ENCODE data around the gene HOOK2. TPM values are rescaled to one million over a fixed set of nuclear protein-coding genes. Genes with fewer than 3 reads are reported as not detected.

HOOK2 gene
- total and polyA plus RNA-seq, 4 donors = 16.4 to 65.2 (median 32.6) TPM

DNA sequence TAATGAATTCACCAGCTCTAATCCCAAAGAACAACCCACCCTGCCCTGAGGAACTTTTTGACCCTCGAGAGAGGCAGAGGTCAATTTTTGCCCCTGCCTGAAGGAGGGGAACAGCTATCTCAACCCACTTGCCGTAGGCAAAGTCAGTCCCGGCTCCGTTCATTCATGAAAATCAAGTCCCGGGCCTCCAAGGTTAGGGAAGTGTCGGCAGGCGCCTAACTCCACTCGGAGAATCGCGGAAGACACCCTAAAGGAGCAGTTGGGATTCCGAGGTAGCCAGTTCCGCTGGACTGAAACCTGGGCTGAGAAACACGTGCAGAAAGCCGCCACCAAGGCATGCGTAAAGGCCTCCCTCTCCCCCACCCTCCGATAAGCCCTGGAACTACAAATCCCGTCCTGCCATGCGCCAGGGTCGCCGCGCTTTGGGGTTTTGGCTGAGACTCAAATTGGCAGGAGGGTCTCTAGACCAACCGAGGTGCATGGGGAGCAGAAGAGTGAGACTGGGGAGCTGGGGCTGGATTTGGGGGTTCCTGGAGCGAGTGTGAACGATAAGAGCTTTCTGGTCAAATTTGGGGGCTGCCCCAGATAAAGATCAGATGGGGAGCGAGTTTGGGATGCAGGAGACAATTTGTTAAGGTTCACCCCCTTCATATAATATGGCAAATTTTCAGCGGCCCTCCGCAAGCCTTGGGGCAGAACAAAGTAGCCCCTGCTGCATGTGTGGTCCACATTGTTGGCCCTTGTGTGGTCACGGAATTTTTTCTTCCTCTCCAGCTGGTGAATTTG is 51.5 kb downstream of the HOOK2 start, which contains the start of gene TNPO2:
TSS of gene TNPO2 (minus strand) at position 292 of the 786 bp plus-strand sequence. CDS start 2,955 bp downstream, outside the sequence.
- Histone ChIP-seq H3K4me3 (ENCODE audit: low read depth, low read length) (peak within 1 kb of the TSS; percentile 75), H3K27ac (ENCODE audit: low read depth, low read length) (peak within 1 kb of the TSS; percentile 94), H3K36me3 (ENCODE audit: control insufficient read depth, insufficient read depth, low read length) (peaks cover 27% of the 10 kb centered on the region), H3K4me1 (ENCODE audit: control insufficient read depth, insufficient read depth, low read length) (peaks cover 41% of the 10 kb centered on the region), H3K9me3 (ENCODE audit: control insufficient read depth, insufficient read depth, low read length) (no peaks in the 10 kb centered on the region), H3K27me3 (ENCODE audit: control insufficient read depth, insufficient read depth, low read length) (no peaks in the 10 kb centered on the region)
- WGBS (ENCODE audit: insufficient coverage) = under 1% methylated on average over 22 of the region's 28 CpGs
- DNase-seq (ENCODE audit: low read depth in 4 of 6, low spot score in 6 of 6) = peak in 4 of 6 donors; percentile 48 to 95 (median 82)

DNA sequence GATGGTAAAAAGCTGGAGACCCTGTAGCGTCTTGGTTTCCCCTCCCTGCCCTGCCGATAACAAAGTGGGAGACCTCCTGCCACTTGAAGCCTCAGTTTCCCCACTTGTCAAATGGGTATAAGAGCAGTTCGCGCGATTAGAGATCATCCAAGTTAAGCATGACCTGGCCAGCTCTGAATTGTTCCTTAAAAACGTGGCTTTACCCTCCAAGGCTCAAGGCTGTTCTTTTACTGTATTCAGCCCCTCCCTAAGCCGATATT is 52.0 kb downstream of the HOOK2 start:
- peaks cover 41% of the 10 kb centered on the region for H3K4me1 ChIP-seq (ENCODE audit: control insufficient read depth, insufficient read depth, low read length)
- H3K36me3 ChIP-seq (ENCODE audit: control insufficient read depth, insufficient read depth, low read length) = peaks cover 26% of the 10 kb centered on the region
- DNase-seq (ENCODE audit: low read depth in 4 of 6, low spot score in 6 of 6) = peak in 2 of 6 donors; percentile 2 to 18
- no peaks in the 10 kb centered on the region for H3K9me3 ChIP-seq (ENCODE audit: control insufficient read depth, insufficient read depth, low read length)
- H3K4me3 ChIP-seq (ENCODE audit: low read depth, low read length) = peak overlapping the region; percentile 75
- no peaks in the 10 kb centered on the region for H3K27me3 ChIP-seq (ENCODE audit: control insufficient read depth, insufficient read depth, low read length)
- peak overlapping the region; percentile 94 for H3K27ac ChIP-seq (ENCODE audit: low read depth, low read length)
- 0% methylated on average over 5 of the region's 7 CpGs for WGBS (ENCODE audit: insufficient coverage)

DNA sequence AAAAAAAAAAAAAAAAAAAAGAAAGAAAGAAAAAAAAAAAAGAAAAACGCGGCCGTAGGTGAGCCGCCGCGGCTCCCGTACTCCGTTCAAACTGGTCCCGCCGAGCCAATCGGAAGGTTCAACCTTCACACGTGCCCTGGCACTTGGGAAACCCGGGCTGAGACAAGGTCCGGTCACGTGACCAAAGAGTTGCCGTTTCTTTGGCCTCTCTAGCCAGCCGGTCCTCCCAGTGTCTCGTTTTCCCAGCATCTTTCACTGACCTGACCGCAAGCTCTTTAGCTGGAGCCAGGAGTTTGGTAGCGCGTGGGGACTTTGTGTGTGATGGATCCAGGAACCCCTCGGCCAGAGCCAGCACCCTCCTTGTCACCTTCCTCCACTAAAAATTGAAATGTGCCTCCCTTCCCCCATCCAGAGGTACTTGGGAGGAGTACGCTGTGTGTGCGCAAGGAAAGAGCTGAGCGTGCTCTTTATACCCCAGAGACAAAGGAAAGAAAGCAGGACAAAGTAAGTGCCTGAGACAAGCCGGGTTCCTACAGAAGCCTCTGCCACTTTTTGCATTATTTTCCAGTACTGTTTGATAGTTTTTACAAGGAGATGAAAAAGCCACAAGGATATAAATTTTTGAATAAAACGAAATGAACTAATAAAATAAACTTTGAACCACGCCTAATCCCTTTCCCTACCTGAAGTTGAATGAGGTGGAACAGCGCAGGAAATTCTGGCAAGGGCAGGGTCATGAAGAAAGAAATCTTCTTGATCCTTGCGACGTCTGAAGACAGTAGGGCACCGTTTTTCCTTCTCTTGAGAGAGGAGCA is 52.6 kb downstream of the HOOK2 start:
- 0% methylated on average over 22 of the region's 32 CpGs for WGBS (ENCODE audit: insufficient coverage)
- peaks cover 41% of the 10 kb centered on the region for H3K4me1 ChIP-seq (ENCODE audit: control insufficient read depth, insufficient read depth, low read length)

DNA sequence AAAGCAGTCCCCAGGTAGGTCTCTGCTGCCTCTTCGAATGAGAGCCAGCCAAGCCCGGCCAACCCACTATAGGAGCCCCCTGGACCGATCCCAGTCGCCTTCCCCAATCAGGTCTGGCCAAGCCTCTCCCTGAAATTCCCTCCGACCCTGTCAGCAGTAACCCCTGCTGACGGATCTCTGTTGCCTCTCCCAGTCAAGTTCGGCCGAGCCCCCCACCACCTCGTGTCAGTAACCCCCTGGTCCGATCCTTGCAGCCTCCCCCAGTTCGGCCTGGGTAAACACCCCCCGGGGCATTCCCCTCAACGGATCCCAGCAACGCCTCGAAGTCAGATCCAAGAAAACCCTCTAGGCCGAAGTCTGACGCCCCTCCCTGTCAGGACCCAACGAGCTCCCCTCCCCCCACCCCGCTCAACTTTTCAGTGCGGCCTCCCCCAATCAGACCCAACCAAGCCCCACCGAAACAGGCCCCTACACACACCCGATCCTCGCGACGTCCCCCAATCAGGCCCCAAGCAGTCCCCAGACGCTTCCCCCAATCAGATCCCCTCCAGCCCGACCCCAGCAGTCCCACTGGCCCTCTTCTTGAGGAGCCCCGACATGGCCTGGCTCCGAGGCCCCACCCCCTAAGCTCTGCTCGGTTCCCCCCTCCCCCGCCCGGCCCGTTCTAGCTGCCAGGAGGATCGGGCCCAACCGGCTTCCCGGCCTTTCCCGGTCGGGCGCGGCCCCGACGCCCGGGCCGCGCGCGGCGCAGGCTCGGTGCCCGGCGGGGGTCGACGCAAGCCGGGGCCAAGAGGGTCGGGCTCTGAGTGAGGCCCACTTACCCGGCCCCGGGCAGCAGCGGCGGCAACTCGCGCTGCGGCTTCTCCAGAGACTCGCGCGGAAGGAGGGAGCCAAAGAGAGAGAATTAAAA is 53.4 kb downstream of the HOOK2 start:
- peak in 2 of 6 donors; percentile 23 to 54 for DNase-seq (ENCODE audit: low read depth in 4 of 6, low spot score in 6 of 6)
- no peaks in the 10 kb centered on the region for H3K9me3 ChIP-seq (ENCODE audit: control insufficient read depth, insufficient read depth, low read length)
- H3K27ac ChIP-seq (ENCODE audit: low read depth, low read length) = peak overlapping the region; percentile 94
- no peaks in the 10 kb centered on the region for H3K27me3 ChIP-seq (ENCODE audit: control insufficient read depth, insufficient read depth, low read length)
- peak overlapping the region; percentile 75 for H3K4me3 ChIP-seq (ENCODE audit: low read depth, low read length)
- peaks cover 41% of the 10 kb centered on the region for H3K4me1 ChIP-seq (ENCODE audit: control insufficient read depth, insufficient read depth, low read length)
- under 1% methylated on average over 56 of the region's 65 CpGs for WGBS (ENCODE audit: insufficient coverage)
- H3K36me3 ChIP-seq (ENCODE audit: control insufficient read depth, insufficient read depth, low read length) = peaks cover 31% of the 10 kb centered on the region

More for the DNA sequence above, 52.6 kb downstream of the HOOK2 start:
- no peaks in the 10 kb centered on the region for H3K27me3 ChIP-seq (ENCODE audit: control insufficient read depth, insufficient read depth, low read length)
- H3K27ac ChIP-seq (ENCODE audit: low read depth, low read length) = peak overlapping the region; percentile 94
- H3K9me3 ChIP-seq (ENCODE audit: control insufficient read depth, insufficient read depth, low read length) = no peaks in the 10 kb centered on the region
- peak; percentile 97 to 100 (median 99) for DNase-seq (ENCODE audit: low read depth in 4 of 6, low spot score in 6 of 6)
- peak overlapping the region; percentile 75 for H3K4me3 ChIP-seq (ENCODE audit: low read depth, low read length)
- peaks cover 26% of the 10 kb centered on the region for H3K36me3 ChIP-seq (ENCODE audit: control insufficient read depth, insufficient read depth, low read length)

DNA sequence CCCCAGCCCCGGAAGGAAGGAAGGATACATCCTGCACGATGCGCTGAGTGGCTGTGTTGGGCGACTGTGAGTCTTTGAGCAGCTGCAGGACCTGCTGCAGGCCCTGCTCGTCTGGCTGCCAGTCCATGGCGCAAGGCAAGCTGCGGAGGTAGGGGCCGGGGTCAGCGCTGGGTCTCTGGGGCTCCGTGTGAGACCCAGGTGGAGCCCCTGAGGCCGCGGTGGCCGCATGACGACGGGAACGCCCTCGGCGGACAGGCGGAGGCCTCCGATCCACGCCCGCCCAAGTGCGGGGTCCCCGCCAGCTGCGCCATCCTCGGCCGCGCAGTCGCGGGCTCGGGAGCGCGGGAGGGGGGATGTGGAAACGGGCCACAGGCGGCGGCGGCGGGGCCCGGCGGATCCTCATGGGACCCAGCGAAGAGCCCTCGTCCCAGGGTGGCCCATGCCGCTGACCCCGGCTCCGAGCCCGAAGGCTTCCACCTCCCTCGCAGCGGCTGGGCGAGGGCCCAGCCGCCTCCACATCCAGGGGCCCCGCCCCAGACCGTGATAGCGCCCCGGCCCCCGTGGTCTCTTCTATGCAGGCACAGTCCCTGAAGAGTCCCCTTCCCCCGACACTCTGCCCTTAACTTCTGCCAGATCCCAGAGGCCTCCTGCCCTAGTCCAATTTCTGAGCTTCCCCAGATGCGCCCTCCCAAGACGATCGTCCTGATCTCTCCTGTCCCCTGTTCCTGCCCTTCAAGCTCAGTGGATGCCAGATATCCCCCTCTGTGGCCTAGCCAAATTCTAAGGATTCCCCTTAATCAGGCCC is 54.3 kb downstream of the HOOK2 start:
- H3K27me3 ChIP-seq (ENCODE audit: control insufficient read depth, insufficient read depth, low read length) = no peaks in the 10 kb centered on the region
- H3K36me3 ChIP-seq (ENCODE audit: control insufficient read depth, insufficient read depth, low read length) = peaks cover 40% of the 10 kb centered on the region
- H3K4me1 ChIP-seq (ENCODE audit: control insufficient read depth, insufficient read depth, low read length) = peaks cover 41% of the 10 kb centered on the region
- no peaks in the 10 kb centered on the region for H3K9me3 ChIP-seq (ENCODE audit: control insufficient read depth, insufficient read depth, low read length)
- 4% methylated on average over 59 of the region's 59 CpGs for WGBS (ENCODE audit: insufficient coverage)
- peak overlapping the region; percentile 94 for H3K27ac ChIP-seq (ENCODE audit: low read depth, low read length)
- DNase-seq (ENCODE audit: low read depth in 4 of 6, low spot score in 6 of 6) = peak in 2 of 6 donors; percentile 12 to 33
- peak overlapping the region; percentile 75 for H3K4me3 ChIP-seq (ENCODE audit: low read depth, low read length)

DNA sequence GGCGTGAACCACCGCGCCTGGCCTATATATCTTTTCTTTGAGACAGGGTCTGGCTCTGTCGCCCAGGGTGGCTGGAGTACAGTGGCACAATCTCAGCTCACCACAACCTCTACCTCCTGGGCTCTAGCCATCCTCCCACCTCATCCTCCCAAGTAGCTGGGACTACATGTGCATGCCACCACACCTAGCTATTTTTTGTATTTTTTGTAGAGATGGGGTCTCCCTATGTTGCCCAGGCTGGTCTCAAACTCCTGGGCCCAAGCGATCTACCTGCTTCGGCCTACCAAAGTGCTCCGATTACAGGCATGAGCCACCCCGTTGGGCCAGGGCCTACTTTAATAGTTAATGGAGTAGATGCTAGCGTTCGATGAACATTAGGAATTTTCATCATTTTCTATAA is 55.1 kb downstream of the HOOK2 start:
- Histone ChIP-seq H3K27me3 (ENCODE audit: control insufficient read depth, insufficient read depth, low read length) (no peaks in the 10 kb centered on the region), H3K9me3 (ENCODE audit: control insufficient read depth, insufficient read depth, low read length) (no peaks in the 10 kb centered on the region), H3K4me3 (ENCODE audit: low read depth, low read length) (peak overlapping the region; percentile 75), H3K36me3 (ENCODE audit: control insufficient read depth, insufficient read depth, low read length) (peaks cover 47% of the 10 kb centered on the region), H3K4me1 (ENCODE audit: control insufficient read depth, insufficient read depth, low read length) (peaks cover 41% of the 10 kb centered on the region), H3K27ac (ENCODE audit: low read depth, low read length) (peak overlapping the region; percentile 78)
- 95% methylated on average over 4 of the region's 10 CpGs for WGBS (ENCODE audit: insufficient coverage)
- no peak for DNase-seq (ENCODE audit: low read depth in 4 of 6, low spot score in 6 of 6)

DNA sequence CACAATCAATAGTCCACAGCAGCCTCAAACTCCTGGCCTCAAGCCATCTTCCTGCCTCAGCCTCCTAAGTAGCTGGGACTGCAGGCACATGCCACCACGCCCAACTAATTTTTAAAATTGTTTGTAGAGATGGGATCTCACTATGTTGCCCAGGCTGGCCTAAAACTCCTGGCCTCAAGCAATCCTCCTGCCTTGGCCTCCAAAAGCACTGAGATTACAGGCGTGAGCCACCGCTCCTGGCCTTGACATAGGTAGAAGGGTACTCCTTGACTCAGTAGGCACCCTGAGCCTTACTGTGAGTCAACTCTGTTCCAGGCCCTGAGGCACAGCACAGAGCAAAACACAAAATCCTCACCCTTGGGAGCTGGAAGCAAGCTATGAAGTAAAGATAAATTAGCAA is 59.4 kb downstream of the HOOK2 start:
- no peak overlapping the region for H3K4me3 ChIP-seq (ENCODE audit: low read depth, low read length)
- H3K9me3 ChIP-seq (ENCODE audit: control insufficient read depth, insufficient read depth, low read length) = no peaks in the 10 kb centered on the region
- WGBS (ENCODE audit: insufficient coverage) = 100% methylated on average over 1 of the region's 3 CpGs
- no peak overlapping the region for H3K27ac ChIP-seq (ENCODE audit: low read depth, low read length)
- H3K27me3 ChIP-seq (ENCODE audit: control insufficient read depth, insufficient read depth, low read length) = no peaks in the 10 kb centered on the region
- peaks cover 84% of the 10 kb centered on the region for H3K36me3 ChIP-seq (ENCODE audit: control insufficient read depth, insufficient read depth, low read length)
- no peak for DNase-seq (ENCODE audit: low read depth in 4 of 6, low spot score in 6 of 6)
- H3K4me1 ChIP-seq (ENCODE audit: control insufficient read depth, insufficient read depth, low read length) = peaks cover 15% of the 10 kb centered on the region

DNA sequence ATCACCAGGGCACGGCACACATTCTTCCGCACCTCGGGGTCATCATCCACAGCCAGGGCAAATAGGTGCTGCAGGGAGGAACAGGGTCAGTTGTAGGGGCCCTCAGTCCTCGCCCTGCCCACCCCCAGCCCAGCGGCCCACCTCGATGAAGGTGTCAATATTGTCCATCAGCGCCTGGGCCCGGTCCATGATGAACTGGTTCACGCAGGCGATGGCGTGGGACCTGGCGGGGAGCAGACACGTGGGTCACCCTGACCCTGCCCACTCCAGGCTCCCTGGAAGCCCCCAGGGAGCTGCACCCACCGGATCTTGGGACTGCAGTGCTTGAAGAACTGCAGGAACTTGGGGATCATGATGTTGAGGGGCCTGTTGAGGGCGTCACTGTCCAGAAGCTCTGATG is 60.2 kb downstream of the HOOK2 start:
- peaks cover 86% of the 10 kb centered on the region for H3K36me3 ChIP-seq (ENCODE audit: control insufficient read depth, insufficient read depth, low read length)
- no peak overlapping the region for H3K27ac ChIP-seq (ENCODE audit: low read depth, low read length)
- H3K4me1 ChIP-seq (ENCODE audit: control insufficient read depth, insufficient read depth, low read length) = peaks cover 6% of the 10 kb centered on the region
- H3K9me3 ChIP-seq (ENCODE audit: control insufficient read depth, insufficient read depth, low read length) = no peaks in the 10 kb centered on the region
- H3K4me3 ChIP-seq (ENCODE audit: low read depth, low read length) = no peak overlapping the region
- WGBS (ENCODE audit: insufficient coverage) = 97% methylated on average over 15 of the region's 15 CpGs
- DNase-seq (ENCODE audit: low read depth in 4 of 6, low spot score in 6 of 6) = no peak
- H3K27me3 ChIP-seq (ENCODE audit: control insufficient read depth, insufficient read depth, low read length) = no peaks in the 10 kb centered on the region

Data from spinal cord (tissue), 10 donors.